ENCODE results near the gene UCHL5.

DNA sequence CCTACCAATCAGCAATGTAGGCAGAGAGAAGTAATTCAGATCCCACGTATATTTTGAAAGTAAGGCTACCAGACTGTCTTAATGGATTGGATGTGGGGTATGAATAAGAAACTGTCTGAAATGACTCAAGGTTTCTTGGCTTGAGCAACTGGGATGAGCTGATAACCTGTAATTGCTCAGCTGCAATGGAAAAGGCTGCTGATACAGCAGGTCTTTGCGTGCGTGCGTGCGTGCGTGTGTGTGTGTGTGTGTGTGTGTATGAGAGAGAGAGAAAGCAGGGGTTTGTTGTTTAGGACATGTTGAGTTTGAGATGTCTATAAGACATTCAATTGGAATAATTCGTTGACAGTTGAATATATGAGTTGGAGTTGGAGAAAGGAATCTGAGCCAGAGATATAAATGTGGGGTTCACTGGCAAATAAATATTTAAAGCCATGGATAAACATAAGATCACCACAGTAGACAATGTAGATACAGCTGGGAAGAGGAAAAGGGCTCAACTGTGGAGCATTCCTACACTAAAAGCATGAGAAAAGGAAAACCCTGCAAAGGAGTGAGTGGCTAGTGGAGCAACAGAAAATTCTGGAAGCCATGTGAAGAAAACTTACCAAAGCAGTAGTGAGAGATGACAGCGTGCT, 72.9 kb downstream of the UCHL5 start:
- TF ChIP-seq CTCF (conservative IDR thresholded peaks at IDR 0.05; ENCODE audit: low read depth, low read length), result no peak
- TF ChIP-seq EZH2 (IDR thresholded peaks at IDR 0.05; ENCODE audit: borderline replicate concordance, low read depth, low read length, poor library complexity, severe bottlenecking), result no peak

Measured in A673 (cell line).